Ishikawa (cell line): Measurements from ENCODE around the gene PDGFC.

Source experiments
- CEBPB ChIP-seq: IDR thresholded peaks from 2 replicates; pipeline ENCODE4 v1.6.1; 2012
- YY1 ChIP-seq: IDR thresholded peaks from 2 replicates; pipeline ENCODE4 v1.6.1; 2012; ENCODE audit warnings: low read depth
- TF ChIP-seq, protein P1 (sequence below): IDR thresholded peaks from 2 replicates; pipeline ENCODE4 v1.6.1; 2012; ENCODE audit warnings: low read depth, mild to moderate bottlenecking
- TF ChIP-seq, protein P2 (sequence below): IDR thresholded peaks from 2 replicates; pipeline ENCODE4 v1.6.1; 2012

DNA sequence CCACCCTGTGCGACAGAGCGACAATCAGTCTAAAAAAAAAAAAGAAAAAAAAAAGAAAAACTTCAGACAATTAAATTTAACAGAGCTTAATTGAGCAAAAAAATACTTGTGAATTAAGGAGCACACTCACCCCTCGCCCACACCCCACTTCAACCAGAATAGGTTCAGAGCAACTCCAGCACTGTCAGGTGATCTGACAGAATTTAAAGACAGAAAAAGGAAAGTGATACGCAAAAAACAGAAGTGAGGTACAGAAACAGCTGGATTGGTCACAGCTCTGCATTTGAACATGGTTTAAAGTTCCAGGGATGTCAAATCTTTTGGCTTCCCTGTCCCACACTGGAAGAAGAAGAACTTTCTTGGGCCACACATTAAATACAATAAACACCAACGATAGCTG is 174.4 kb downstream of the PDGFC start:
- TF ChIP-seq, protein P1, sequence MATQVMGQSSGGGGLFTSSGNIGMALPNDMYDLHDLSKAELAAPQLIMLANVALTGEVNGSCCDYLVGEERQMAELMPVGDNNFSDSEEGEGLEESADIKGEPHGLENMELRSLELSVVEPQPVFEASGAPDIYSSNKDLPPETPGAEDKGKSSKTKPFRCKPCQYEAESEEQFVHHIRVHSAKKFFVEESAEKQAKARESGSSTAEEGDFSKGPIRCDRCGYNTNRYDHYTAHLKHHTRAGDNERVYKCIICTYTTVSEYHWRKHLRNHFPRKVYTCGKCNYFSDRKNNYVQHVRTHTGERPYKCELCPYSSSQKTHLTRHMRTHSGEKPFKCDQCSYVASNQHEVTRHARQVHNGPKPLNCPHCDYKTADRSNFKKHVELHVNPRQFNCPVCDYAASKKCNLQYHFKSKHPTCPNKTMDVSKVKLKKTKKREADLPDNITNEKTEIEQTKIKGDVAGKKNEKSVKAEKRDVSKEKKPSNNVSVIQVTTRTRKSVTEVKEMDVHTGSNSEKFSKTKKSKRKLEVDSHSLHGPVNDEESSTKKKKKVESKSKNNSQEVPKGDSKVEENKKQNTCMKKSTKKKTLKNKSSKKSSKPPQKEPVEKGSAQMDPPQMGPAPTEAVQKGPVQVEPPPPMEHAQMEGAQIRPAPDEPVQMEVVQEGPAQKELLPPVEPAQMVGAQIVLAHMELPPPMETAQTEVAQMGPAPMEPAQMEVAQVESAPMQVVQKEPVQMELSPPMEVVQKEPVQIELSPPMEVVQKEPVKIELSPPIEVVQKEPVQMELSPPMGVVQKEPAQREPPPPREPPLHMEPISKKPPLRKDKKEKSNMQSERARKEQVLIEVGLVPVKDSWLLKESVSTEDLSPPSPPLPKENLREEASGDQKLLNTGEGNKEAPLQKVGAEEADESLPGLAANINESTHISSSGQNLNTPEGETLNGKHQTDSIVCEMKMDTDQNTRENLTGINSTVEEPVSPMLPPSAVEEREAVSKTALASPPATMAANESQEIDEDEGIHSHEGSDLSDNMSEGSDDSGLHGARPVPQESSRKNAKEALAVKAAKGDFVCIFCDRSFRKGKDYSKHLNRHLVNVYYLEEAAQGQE: no peak
- TF ChIP-seq CEBPB (no peak), YY1 (no peak)
- TF ChIP-seq, protein P2, sequence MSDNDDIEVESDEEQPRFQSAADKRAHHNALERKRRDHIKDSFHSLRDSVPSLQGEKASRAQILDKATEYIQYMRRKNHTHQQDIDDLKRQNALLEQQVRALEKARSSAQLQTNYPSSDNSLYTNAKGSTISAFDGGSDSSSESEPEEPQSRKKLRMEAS: no peak
